KOPT-K1 (cell line): ENCODE measurements around the gene HOXA4.

Experiments
- H3K27ac ChIP-seq: fragments of 200-600 bp; sonication (generic); 2 replicates; pipeline ENCODE4 v1.5.1; 2016; ENCODE audit warnings: antibody characterized with exemption, mild to moderate bottlenecking, low read depth, low read length; ENCODE audit not compliant: poor library complexity, severe bottlenecking
- H3K36me3 ChIP-seq: fragments of 200-600 bp; sonication (generic); 2 replicates; pipeline ENCODE4 v1.5.1; 2017; ENCODE audit warnings: antibody characterized with exemption, mild to moderate bottlenecking, low read length, moderate library complexity; ENCODE audit not compliant: insufficient read depth
- H3K9me3 ChIP-seq: fragments of 200-600 bp; sonication (generic); 2 replicates; pipeline ENCODE4 v1.5.1; 2017; ENCODE audit warnings: antibody characterized with exemption, low read length, mild to moderate bottlenecking; ENCODE audit not compliant: insufficient read depth, poor library complexity, severe bottlenecking

HOXA4 gene

DNA sequence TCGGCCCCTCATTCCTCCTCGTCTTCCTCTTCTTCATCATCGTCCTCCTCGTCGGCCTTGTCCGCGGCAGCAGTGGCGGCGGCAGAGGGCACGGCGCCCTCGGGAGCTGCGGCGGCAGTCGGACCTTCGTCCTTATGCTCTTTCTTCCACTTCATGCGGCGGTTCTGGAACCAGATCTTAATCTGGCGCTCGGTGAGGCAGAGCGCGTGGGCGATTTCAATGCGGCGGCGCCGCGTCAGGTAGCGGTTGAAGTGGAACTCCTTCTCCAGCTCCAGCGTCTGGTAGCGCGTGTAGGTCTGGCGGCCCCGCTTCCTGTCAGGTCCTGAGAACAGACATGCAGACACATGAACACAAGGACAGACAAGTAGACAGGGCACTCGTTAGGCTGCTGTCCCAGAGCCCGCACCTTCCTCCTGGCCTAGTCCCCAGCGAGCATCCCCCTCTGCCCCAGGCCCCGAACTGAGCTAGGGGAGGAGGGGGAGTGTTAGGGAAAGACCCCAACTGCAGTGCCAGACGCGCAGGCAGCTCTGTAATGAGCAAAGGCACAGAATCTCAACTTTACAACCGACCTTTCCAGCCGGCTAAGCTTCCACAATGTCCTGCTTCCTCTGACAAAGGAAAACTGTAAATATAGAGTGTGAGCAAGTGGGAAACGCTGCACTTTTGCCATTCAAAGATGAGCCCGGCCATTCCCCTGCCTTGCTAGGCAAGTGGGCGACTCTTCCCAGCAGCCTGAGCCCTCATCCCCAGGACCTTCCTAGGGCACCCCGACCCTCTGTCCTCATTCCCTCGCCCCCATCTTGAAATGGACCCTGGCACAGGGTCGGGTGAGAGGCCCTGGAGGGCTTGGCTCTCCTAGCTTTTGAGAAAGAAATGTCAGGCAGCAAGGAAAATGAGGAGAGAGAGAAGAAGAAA is 24.6 kb upstream of the HOXA4 start:
- H3K36me3 ChIP-seq, result no peaks in the 10 kb centered on the region
- no peak overlapping the region for H3K27ac ChIP-seq
- peaks cover 37% of the 10 kb centered on the region for H3K9me3 ChIP-seq

DNA sequence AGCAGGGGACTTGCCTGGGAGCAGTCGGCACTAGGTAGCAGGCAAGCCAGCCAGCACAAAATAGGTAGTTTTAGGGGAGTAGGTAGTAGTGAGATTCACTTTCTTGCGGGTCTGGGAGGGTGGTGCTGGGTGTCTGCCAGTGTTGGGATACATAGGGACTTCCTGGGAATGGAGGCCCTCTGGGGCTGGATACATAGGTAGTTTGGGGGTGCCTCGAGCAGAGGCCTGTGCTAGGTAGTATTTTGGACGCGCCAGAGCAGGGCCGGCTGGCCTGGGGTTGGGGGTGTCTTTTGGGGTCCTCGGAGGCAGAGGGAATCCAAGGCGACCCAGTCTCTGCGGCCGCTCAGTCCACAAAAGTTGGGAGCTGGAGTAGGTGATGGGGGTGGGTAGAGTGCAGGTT is 23.8 kb upstream of the HOXA4 start:
- Histone ChIP-seq H3K27ac (no peak overlapping the region), H3K9me3 (peaks cover 37% of the 10 kb centered on the region), H3K36me3 (no peaks in the 10 kb centered on the region)

DNA sequence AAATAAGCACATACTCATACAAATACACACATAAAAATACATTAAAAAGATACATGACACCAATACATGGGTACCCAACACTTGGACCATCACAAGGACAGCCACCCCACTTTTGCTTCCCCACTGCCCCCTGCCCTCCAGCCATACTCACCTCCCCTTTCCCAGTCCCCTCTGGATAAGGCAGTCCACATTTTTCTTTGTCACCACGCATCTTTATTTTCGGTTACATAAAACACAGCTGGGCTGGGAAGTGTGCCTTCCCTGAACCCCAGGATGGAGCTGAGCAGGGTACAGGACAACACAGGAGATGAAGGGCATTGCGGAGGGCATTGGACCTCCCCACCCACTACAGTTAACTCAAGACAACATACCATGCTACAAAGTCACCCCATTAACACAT is 23.0 kb upstream of the HOXA4 start:
- peaks cover 35% of the 10 kb centered on the region for H3K9me3 ChIP-seq
- H3K36me3 ChIP-seq, result no peaks in the 10 kb centered on the region
- no peak overlapping the region for H3K27ac ChIP-seq

DNA sequence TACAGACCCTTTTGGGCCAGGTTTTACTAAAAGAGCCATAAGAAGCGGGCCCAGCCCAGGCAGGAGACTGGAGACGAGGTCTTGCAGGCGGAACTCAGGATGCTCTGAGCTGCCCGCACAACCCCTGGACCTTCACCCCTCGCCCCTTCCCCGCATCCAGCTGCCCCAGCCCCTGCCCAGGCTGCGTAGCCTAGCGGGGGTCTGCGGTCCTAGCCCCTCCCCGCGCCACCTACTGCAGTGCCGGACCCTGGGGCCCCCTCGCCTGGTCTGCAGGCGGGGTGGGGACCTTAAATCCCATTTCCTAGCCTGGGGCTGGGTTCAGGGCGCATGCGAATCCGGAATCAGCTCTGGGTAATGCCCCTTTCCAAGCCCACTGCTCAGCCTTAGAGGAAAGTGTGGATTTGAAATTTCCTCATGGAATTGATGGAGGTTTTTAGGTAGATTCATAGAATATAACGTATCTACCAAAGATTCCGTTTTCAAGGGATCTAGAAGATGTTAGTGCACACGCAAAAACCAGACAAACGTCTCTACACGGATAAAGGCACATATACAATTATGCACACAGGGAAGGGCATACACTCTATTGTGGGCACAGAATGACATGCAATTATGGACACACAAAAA is 22.4 kb upstream of the HOXA4 start:
- peaks cover 29% of the 10 kb centered on the region for H3K9me3 ChIP-seq
- H3K36me3 ChIP-seq, result no peaks in the 10 kb centered on the region
- H3K27ac ChIP-seq, result no peak overlapping the region

DNA sequence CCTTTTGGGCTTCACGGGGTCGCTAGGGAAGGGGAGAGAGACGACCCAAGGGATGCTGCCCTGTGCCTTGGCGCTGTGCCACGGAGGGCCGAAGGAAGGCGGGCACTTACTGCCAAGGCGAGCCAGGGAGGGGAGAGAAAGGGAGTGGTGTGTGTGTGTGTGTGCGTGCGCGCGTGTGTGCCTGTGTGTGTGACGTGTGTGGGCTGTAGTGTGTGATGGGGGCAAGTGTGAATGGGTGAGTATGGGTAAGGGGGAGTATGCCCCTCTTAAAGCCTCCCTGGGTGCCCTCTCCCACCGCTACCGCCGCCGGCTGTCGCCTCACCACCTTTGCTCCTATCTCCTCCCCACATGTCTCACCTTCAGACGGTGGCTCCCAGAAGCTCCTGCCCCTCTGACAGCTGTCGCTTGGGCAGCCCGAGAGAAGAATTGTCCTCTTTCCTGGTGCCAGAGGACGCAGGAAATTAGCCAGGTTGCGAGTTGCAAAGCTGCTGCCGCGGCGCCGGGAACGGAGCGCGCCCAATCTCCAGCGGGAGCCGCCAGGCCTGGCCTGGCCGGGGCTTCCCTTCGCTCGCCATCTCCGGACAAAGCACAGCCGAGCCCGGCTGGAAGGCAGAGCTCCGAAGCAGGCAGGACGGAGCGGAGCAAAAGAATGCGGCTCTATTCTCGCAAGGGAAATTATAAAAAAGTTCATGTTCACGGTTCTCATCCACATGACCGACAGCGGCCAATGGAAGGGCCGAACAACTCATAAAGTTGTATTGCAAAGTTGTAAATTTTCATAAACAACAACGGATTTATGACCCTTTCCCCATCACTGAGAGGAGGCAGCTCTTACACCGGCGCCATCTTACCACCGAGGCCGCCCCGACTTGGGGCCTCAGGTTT is 21.6 kb upstream of the HOXA4 start, which contains the start of gene HOXA3:
Gene HOXA3 (minus strand): TSS at position 653 of the 885 bp plus-strand sequence. CDS start 41,943 bp downstream, outside the sequence.
- Histone ChIP-seq H3K36me3 (no peaks in the 10 kb centered on the region), H3K27ac (no peak within 1 kb of the TSS), H3K9me3 (peaks cover 22% of the 10 kb centered on the region)

DNA sequence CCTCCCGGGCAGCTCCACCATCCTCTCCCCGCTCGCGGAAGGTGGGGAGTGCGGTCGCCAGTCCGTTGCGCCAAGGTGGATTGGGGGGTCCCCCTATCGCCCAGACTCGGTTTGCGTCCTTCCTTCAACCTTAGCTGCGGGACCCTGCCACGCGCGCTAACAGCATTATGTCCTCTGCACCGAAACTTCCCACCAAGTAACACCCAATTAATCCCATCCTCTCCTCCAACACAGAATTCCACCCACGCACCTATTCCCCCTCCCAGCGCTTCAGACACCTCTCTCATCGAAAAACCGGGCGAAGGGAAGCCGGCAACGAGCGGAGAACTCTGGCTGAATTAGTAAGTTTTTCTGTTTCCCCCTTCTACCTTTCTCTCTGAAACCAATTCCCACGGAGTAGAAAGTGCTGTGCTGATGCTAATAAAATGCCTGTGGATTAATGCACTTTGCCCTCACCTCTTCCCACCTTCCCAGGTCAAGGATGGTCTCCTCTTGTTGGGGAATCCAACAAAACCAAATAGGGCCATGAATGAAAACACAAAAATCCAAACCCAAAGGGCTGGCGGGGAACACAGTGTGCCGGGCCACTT is 20.9 kb upstream of the HOXA4 start:
- Histone ChIP-seq H3K9me3 (peaks cover 16% of the 10 kb centered on the region), H3K36me3 (no peaks in the 10 kb centered on the region), H3K27ac (no peak overlapping the region)

DNA sequence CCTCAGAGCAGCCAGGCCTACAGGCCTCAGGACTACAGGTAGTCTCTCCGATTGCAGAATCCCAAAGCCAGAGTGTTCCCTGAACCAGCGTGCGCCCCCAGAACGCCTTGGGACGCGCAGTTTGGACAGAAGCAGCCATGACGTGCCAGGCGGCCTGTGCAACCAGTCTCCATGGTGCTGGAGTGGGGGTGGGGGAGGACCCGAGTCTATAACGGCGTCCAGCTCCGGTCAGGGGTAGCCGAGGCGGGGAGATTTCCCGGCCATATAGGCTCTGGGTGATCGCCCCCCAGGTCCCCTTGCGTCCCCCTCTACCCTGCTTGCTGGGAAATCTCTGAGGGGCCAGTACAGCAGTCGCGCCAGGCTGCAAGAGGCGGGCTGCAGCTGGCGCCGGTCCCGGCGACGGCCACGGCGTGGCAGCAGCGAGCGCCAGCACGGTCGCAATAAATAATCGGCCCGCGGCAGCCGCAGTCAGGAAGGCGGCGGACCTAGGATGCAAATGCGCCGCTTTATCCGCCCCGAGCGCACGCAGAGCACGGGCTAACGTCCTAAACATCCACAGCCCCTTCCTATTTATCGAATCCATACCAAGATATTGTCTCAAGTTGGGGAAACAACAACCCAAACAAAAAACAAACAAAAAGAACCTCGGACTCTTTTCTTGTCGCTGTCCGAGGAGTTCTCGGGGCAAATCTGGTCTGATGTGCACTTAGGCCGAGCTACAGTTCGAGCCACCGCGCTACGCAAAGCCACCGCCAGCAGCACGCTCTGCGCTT is 20.2 kb upstream of the HOXA4 start:
- Histone ChIP-seq H3K36me3 (no peaks in the 10 kb centered on the region), H3K9me3 (peaks cover 9% of the 10 kb centered on the region), H3K27ac (no peak overlapping the region)

DNA sequence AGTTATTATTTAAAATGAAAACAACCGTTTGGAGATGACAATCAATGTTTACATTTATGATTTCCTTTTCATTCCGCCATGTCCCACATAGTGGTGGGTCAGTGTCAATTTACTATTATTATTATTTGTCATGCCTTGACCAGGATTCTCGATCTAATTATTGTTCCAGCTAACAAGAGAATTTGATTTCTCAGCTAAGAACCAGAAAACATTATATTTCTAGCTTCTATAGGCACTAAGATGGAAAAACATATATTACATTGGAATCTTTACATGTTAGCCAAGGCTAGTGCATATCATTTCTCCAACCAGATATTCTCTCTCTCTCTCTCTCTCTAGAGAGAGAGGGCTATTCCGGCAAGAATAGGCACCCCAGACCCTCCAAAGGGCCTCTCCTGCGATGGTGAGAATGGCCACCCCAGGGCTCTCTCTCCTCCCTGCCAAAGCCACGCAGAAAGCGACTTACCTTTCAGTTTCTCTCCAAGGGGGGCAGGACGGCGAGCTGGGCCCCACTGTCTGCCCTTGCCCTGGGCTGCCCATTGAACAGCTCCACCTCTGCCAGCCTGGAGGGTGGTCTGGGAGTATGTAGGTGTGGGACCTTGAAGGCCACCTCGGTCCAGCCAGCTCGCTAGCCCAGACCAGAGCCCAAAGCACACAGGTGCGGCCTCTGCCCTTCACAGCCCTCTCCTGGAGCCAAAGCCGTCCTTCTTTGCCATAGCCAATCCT is 19.4 kb upstream of the HOXA4 start:
- Histone ChIP-seq H3K27ac (no peak overlapping the region), H3K9me3 (peaks cover 5% of the 10 kb centered on the region), H3K36me3 (no peaks in the 10 kb centered on the region)

DNA sequence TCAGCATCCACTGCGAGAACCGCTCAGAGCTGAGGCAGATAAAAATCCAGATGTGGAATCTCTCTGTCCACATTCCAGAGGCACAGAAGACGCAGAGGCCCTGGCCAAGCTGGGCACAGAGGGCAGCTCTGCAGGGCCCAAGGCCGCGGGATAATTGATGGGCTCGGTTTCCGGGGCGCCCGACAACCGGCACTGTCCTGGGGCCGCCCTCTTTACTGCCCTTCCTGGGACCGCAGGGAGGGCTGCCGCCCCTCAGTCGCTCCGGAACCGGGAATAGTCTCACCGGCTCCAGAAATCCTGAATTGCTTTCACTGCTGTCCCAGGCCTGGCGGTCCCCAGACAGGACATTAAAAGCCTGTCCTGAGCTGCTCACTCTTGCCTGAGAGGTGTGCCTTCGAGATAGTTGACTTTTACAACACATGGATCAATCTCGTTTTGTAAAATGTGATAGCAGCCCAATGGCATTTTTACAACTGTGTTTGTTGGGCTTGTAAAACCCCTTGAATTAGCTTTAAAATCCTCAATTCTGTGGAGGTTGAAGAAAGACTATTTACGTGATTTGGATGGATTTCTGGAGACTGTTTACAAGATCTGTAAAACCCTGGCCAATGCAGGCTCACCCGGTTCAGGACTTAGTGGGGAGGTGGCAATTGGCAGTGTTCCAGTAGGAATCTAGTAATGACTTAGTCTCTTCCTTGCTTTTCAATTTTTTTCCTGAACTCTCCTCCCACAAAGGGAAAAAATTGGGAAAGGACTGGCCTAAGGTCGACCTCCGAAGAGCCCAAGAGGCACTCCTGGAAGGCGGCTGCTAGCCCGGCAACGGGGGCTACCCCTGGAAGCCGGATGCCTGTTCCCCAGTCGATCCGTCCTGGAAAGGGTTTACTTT is 18.4 kb upstream of the HOXA4 start:
- H3K36me3 ChIP-seq, result no peaks in the 10 kb centered on the region
- no peak overlapping the region for H3K27ac ChIP-seq
- peaks cover 12% of the 10 kb centered on the region for H3K9me3 ChIP-seq

DNA sequence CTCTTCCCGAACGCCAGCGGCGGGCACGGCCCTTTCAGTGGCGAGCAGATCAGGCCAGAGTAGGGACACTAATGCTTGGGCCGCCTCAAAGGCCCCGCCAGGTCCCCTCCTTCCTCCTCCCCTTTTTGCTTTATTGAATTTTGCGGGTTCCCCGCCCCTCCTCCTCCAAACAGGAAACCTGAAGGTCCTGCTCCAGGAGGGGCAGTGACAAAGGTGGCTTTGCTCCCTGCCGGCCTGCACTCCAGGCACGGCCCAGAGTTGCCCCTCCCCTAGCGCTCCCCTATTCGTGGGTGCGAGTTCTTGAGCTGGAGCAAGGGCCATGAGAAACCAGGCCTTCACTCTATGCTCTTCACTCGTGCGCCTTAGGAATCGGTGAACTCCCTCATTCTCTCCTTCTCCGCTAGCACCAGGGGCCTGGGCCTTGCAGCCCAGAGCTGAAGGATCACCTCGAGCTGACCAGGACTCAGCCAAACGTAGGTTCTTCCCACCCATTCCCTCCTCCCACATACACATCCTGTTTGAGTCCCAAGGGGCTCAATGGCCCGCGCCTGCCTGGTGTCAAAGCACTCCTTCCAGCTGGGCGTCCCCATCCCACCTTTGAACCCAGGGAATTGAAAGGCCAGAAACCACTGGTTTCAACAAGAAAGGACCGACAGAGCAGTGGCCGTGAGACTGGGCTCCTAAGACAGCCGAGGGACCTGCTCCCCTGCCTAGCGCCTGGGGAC is 17.6 kb upstream of the HOXA4 start:
- Histone ChIP-seq H3K9me3 (peaks cover 20% of the 10 kb centered on the region), H3K36me3 (no peaks in the 10 kb centered on the region), H3K27ac (no peak overlapping the region)

DNA sequence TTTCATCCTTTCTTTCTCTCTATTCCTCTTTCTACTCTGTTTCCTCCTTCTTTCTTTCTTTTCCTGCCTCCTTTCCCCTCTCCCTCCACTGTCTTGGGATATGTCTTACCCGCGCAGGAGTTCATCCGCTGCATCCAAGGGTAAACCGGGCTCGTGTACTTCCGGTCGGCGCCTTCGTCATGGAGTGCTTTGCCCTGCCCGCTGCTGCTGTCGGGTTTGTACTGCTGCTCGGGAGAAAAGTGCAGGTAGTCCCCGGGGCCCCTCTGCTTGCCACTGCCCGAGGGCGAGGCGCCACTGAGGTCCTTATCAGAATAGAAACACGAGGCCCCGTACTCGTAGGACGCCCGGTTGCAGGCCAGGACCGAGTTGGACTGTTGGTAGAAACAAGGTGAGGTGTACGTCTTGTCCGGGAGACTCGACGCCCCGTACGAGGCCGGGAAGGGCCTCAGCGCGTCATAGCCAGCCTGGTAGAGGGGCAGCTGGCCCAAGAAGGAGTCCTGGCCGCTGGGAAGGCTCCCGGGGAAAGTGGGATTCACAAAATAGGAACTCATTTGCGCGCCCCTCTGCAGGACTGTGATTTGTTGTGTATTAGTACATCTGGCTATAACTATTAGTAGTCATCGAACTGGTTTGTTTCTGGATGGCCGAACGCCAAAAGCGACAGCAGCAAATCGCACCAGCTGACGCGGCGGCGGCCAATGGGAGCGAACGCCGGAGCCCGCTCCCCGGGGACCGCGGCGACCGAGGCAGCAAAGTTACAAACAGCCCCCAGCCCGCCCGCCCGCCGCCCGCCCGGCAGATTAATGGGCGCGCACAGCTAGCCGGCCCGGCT is 16.9 kb upstream of the HOXA4 start, which contains the start of gene HOXA6:
Gene HOXA6 (minus strand): TSS at position 576 of the 832 bp plus-strand sequence. CDS start 25 bp downstream, at position 551.
- Histone ChIP-seq H3K36me3 (no peaks in the 10 kb centered on the region), H3K27ac (no peak within 1 kb of the TSS), H3K9me3 (peaks cover 20% of the 10 kb centered on the region)
